Measurements from ENCODE around the gene EAPP. TPM values are rescaled to one million over a fixed set of nuclear protein-coding genes. Genes with fewer than 3 reads are reported as not detected.

Gene EAPP
- total and polyA plus RNA-seq, 2 of the 13 experiments (the other 11 are each of a cell fraction or from before 2014, with no cell fraction given): 68.7 to 110 TPM

DNA sequence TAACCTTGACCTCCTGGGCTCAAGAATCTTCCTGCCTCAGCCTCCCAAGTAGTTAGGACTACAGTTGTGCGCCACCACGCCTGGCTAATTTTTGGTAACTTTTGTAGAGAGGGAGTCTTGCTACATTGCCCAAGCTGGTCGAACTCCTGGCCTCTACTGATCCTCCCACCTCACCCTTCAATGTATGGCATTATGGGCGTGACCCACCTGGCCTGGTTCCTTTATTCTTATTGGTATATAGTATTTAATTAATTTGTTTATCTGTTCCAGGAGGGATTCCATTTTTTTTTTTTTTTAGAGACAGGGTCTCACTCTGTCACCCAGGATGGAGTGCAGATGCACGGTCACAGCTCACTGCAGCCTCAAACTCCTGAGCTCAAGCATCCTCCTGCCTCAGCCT, 40.9 kb upstream of the EAPP start:
- Histone ChIP-seq H3K4me2 (ENCODE audit: low read depth, low read length) (no peak overlapping the region), H3K79me2 (ENCODE audit: insufficient read depth, low read length) (no peaks in the 10 kb centered on the region), H3K36me3 (replicated peaks in 1 of 2; ENCODE audit: control insufficient read depth in 1 of 2, insufficient read depth in 2 of 2, low read length in 2 of 2) (peaks cover 23 to 74% of the 10 kb centered on the region in 2 experiments), H3K9me3 (ENCODE audit: low read length) (no peaks in the 10 kb centered on the region), H3K27ac (ENCODE audit: extremely low read length, insufficient read depth, low read length) (no peak overlapping the region), H2AFZ (ENCODE audit: low read length) (no peak overlapping the region), H4K20me1 (ENCODE audit: insufficient read depth, low read length) (no peaks in the 10 kb centered on the region; the same call in 1 of the 2 replicates), H3K27me3 (ENCODE audit: control insufficient read depth in 1 of 2, insufficient read depth in 2 of 2, low read length in 2 of 2) (no peaks in the 10 kb centered on the region), H3K4me1 (ENCODE audit: insufficient read depth, low read length) (no peaks in the 10 kb centered on the region), H3K4me3 (replicated peaks in 1 of 3; ENCODE audit: insufficient read depth in 1 of 3, low read depth in 2 of 3, low read length in 3 of 3) (no peak overlapping the region), H3K9ac (ENCODE audit: insufficient read depth, low read depth, low read length) (no peak overlapping the region)
- no peak for ATAC-seq
- intact Hi-C loops (cut with micrococcal nuclease; ENCODE audit: unreplicated experiment) (no loop called here), in situ Hi-C loops (cut with HindIII; ENCODE audit: extremely low pct_ligation_motif_present, low pct_unique_long_range_greater_than_20kb) (no loop called here)
- FAIRE-seq: no peak
- TF ChIP-seq TP53 (CRISPR knock-in tag; conservative IDR thresholded peaks at IDR 0.05) (no peak), ZNF570 (CRISPR knock-in tag; IDR thresholded peaks at IDR 0.05; ENCODE audit: borderline replicate concordance) (no peak), ELF1 (CRISPR knock-in tag; IDR thresholded peaks at IDR 0.05) (no peak), ZNF3 (CRISPR knock-in tag; IDR thresholded peaks at IDR 0.05) (no peak), ZNF572 (CRISPR knock-in tag; IDR thresholded peaks at IDR 0.05) (no peak), POLR2AphosphoS5 (IDR thresholded peaks at IDR 0.05; ENCODE audit: low read depth, low read length) (no peak)
- TF ChIP-seq, protein P1, sequence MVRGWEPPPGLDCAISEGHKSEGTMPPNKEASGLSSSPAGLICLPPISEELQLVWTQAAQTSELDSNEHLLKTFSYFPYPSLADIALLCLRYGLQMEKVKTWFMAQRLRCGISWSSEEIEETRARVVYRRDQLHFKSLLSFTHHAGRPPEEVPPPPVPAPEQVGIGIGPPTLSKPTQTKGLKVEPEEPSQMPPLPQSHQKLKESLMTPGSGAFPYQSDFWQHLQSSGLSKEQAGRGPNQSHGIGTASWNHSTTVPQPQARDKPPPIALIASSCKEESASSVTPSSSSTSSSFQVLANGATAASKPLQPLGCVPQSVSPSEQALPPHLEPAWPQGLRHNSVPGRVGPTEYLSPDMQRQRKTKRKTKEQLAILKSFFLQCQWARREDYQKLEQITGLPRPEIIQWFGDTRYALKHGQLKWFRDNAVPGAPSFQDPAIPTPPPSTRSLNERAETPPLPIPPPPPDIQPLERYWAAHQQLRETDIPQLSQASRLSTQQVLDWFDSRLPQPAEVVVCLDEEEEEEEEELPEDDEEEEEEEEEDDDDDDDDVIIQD (CRISPR knock-in tag; IDR thresholded peaks at IDR 0.05; ENCODE audit: low read depth): no peak
- no peak for DNase-seq (ENCODE audit: low spot score)
- BruUV-seq (replicated peaks): no TSS peak
- ChIA-PET POLR2A (no interaction called here), CTCF (ENCODE audit: low intra/inter-chr PET ratio, low total read pairs) (no interaction called here)
- 97% methylated on average over 5 of the region's 5 CpGs for WGBS (ENCODE audit: low lambda C conversion rate)

DNA sequence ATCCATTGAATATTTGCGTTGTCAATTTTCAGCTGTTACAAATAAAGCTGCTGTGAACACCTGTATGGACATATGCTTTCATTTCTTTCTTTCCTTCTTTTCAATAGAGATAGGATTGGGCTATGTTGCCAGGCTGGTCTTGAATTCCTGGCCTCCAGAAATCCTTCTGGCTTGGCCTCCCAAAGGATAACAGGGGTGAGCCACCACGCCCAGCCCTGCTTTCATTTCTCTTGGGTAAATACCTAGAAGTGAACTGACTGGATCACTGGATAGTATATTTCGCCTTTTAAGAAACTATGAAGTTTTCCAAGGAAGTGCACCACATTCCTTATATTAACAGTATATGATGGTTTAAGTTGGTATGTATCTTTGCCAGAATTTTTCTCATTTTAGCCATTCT, 32.3 kb upstream of the EAPP start:
- no peak for ATAC-seq
- H2AFZ ChIP-seq (ENCODE audit: low read length): no peak overlapping the region
- no peaks in the 10 kb centered on the region for H3K79me2 ChIP-seq (ENCODE audit: insufficient read depth, low read length)
- H3K9me3 ChIP-seq (ENCODE audit: low read length): no peaks in the 10 kb centered on the region
- peaks cover 43 to 72% of the 10 kb centered on the region in 2 experiments for H3K36me3 ChIP-seq (replicated peaks in 1 of 2; ENCODE audit: control insufficient read depth in 1 of 2, insufficient read depth in 2 of 2, low read length in 2 of 2)
- no peaks in the 10 kb centered on the region for H3K27me3 ChIP-seq (ENCODE audit: control insufficient read depth in 1 of 2, insufficient read depth in 2 of 2, low read length in 2 of 2)
- no peak for DNase-seq (ENCODE audit: low spot score)
- H4K20me1 ChIP-seq (ENCODE audit: insufficient read depth, low read length): no peaks in the 10 kb centered on the region
- no peak overlapping the region for H3K4me3 ChIP-seq (replicated peaks in 1 of 3; ENCODE audit: insufficient read depth in 1 of 3, low read depth in 2 of 3, low read length in 3 of 3)
- POLR2A ChIA-PET: no interaction called here
- 96% methylated on average over 3 of the region's 3 CpGs for WGBS (ENCODE audit: low lambda C conversion rate)
- BruUV-seq (replicated peaks): TSS peak; percentile 29
- intact Hi-C loops (cut with micrococcal nuclease; ENCODE audit: unreplicated experiment): no loop called here
- no peak overlapping the region for H3K27ac ChIP-seq (ENCODE audit: extremely low read length, insufficient read depth, low read length)
- CTCF ChIA-PET (ENCODE audit: low intra/inter-chr PET ratio, low total read pairs): no interaction called here
- H3K9ac ChIP-seq (ENCODE audit: insufficient read depth, low read depth, low read length): no peak overlapping the region
- in situ Hi-C loops (cut with HindIII; ENCODE audit: extremely low pct_ligation_motif_present, low pct_unique_long_range_greater_than_20kb): no loop called here
- H3K4me1 ChIP-seq (ENCODE audit: insufficient read depth, low read length): no peaks in the 10 kb centered on the region
- TF ChIP-seq CHD2 (IDR thresholded peaks at IDR 0.05; ENCODE audit: low read depth, low read length) (no peak), ZMYM4 (CRISPR knock-in tag; IDR thresholded peaks at IDR 0.05) (no peak), NFRKB (IDR thresholded peaks at IDR 0.05) (no peak), PHB2 (IDR thresholded peaks at IDR 0.05; ENCODE audit: partially characterized antibody) (no peak), POLR2G (IDR thresholded peaks at IDR 0.05; ENCODE audit: low read depth, low read length) (no peak), YEATS2 (CRISPR knock-in tag; IDR thresholded peaks at IDR 0.05; ENCODE audit: borderline replicate concordance) (no peak), ZNF674 (CRISPR knock-in tag; IDR thresholded peaks at IDR 0.05; ENCODE audit: low read depth) (no peak), YEATS4 (CRISPR knock-in tag; IDR thresholded peaks at IDR 0.05; ENCODE audit: borderline replicate concordance) (no peak)
- no peak for FAIRE-seq
- H3K4me2 ChIP-seq (ENCODE audit: low read depth, low read length): no peak overlapping the region
